Trophoblast cell (in vitro differentiated cells and primary cell): ENCODE results near the gene PRKAR2A.
"Not testable (repeated sequence)": the region's sequence is repeated elsewhere in the genome, so short reads cannot be mapped to it uniquely, and the experiment has no call there.

Experiments
- DNase-seq, 2 donors: peaks; one replicate each; pipeline ENCODE4 v3.0.0-alpha.2; 2016
- H2AFZ ChIP-seq: 2 replicates; pipeline ENCODE4 v1.6.1; 2013; ENCODE audit warnings: low read length, moderate library complexity, mild to moderate bottlenecking; ENCODE audit not compliant: insufficient read depth, poor library complexity
- H2AK5ac ChIP-seq: 2 replicates; pipeline ENCODE4 v1.6.1; 2013; ENCODE audit warnings: mild to moderate bottlenecking, low read length
- H2BK120ac ChIP-seq: 2 replicates; pipeline ENCODE4 v1.6.1; 2013; ENCODE audit warnings: low read length, mild to moderate bottlenecking, moderate library complexity; ENCODE audit not compliant: insufficient read depth, poor library complexity
- H2BK12ac ChIP-seq: 2 replicates; pipeline ENCODE4 v1.6.1; 2013; ENCODE audit warnings: mild to moderate bottlenecking, low read length, moderate library complexity
- H2BK5ac ChIP-seq: 2 replicates; pipeline ENCODE4 v1.6.1; 2013; ENCODE audit warnings: low read length, low read depth, moderate library complexity, mild to moderate bottlenecking; ENCODE audit not compliant: poor library complexity
- H3K14ac ChIP-seq: 2 replicates; pipeline ENCODE4 v1.6.1; 2013; ENCODE audit warnings: mild to moderate bottlenecking, low read length
- H3K18ac ChIP-seq: 2 replicates; pipeline ENCODE4 v1.6.1; 2013; ENCODE audit warnings: mild to moderate bottlenecking, low read length
- H3K23ac ChIP-seq: 2 replicates; pipeline ENCODE4 v1.6.1; 2013; ENCODE audit warnings: low read length
- H3K27ac ChIP-seq: 2 replicates; pipeline ENCODE4 v1.5.1; 2013; ENCODE audit warnings: low read depth, mild to moderate bottlenecking, inconsistent platforms, low read length, moderate library complexity
- H3K27me3 ChIP-seq: 2 replicates; pipeline ENCODE4 v1.6.1; 2013; ENCODE audit warnings: inconsistent platforms, mild to moderate bottlenecking, low read length, moderate library complexity; ENCODE audit not compliant: insufficient read depth
- H3K36me3 ChIP-seq, 2 experiments: 1 replicate in 1 of 2; 2 replicates in 1 of 2; pipeline ENCODE4 v1.6.1; 2013; ENCODE audit warnings: low read length in 2 of 2, mild to moderate bottlenecking in 2 of 2, moderate library complexity in 1 of 2; ENCODE audit not compliant: insufficient read depth in 2 of 2, control insufficient read depth in 1 of 2
- H3K4ac ChIP-seq: 2 replicates; pipeline ENCODE4 v1.6.1; 2013; ENCODE audit warnings: low read depth, mild to moderate bottlenecking, low read length, moderate library complexity
- H3K4me1 ChIP-seq, 2 experiments: 1 replicate in 1 of 2; 2 replicates in 1 of 2; pipeline ENCODE4 v1.6.1; 2013; ENCODE audit warnings: low read length in 2 of 2, mild to moderate bottlenecking in 2 of 2, moderate library complexity in 1 of 2; ENCODE audit not compliant: insufficient read depth in 2 of 2, control insufficient read depth in 1 of 2
- H3K4me2 ChIP-seq: 2 replicates; pipeline ENCODE4 v1.6.1; 2013; ENCODE audit warnings: inconsistent platforms, mild to moderate bottlenecking, low read length, moderate library complexity
- H3K4me3 ChIP-seq: 2 replicates; pipeline ENCODE4 v1.5.1; 2013; ENCODE audit warnings: mild to moderate bottlenecking, low read depth, low read length, inconsistent platforms
- H3K79me1 ChIP-seq: one replicate; pipeline ENCODE4 v1.6.1; 2013; ENCODE audit warnings: low read length
- H3K79me2 ChIP-seq: 2 replicates; pipeline ENCODE4 v1.6.1; 2013; ENCODE audit warnings: low read length, mild to moderate bottlenecking; ENCODE audit not compliant: control insufficient read depth, insufficient read depth, poor library complexity
- H3K9ac ChIP-seq: 2 replicates; pipeline ENCODE4 v1.6.1; 2013; ENCODE audit warnings: mild to moderate bottlenecking, low read length
- H3K9me3 ChIP-seq: 2 replicates; pipeline ENCODE4 v1.6.1; 2013; ENCODE audit warnings: low read depth, mild to moderate bottlenecking, control low read depth, inconsistent platforms, low read length; ENCODE audit not compliant: insufficient read depth
- H4K12ac ChIP-seq: 2 replicates; pipeline ENCODE4 v1.6.1; 2013; ENCODE audit warnings: low read depth, mild to moderate bottlenecking, low read length, moderate library complexity
- H4K8ac ChIP-seq: 2 replicates; pipeline ENCODE4 v1.6.1; 2013; ENCODE audit warnings: low read depth, mild to moderate bottlenecking, low read length, moderate library complexity
- H4K91ac ChIP-seq: one replicate; pipeline ENCODE4 v1.6.1; 2013; ENCODE audit warnings: low read depth, mild to moderate bottlenecking, low read length, moderate library complexity
- WGBS: extraction: QIAGEN DNeasy Blood & Tissue Kit; methylation state at CpG from one replicate; pipeline ENCODE4 v1.1.7; 2013; ENCODE audit warnings: missing lambda C conversion rate; ENCODE audit not compliant: insufficient read length, insufficient coverage; ENCODE audit errors: extremely low coverage; 5-methylcytosine and 5-hydroxymethylcytosine counted together

PRKAR2A gene

GRCh38 chr3:48735075-48735767 is 112.5 kb downstream of the PRKAR2A start:
- DNase-seq, H4K8ac ChIP-seq, H3K36me3 ChIP-seq, H3K18ac ChIP-seq, H2BK120ac ChIP-seq, H2BK5ac ChIP-seq, H3K23ac ChIP-seq, H3K27me3 ChIP-seq, H3K9me3 ChIP-seq, H3K27ac ChIP-seq, H2AFZ ChIP-seq, H3K14ac ChIP-seq, H3K4me2 ChIP-seq, H3K79me1 ChIP-seq, H3K4ac ChIP-seq, H3K4me1 ChIP-seq, H3K4me3 ChIP-seq, H3K9ac ChIP-seq, H4K12ac ChIP-seq, H4K91ac ChIP-seq, H2BK12ac ChIP-seq, H3K79me2 ChIP-seq, H2AK5ac ChIP-seq: not testable (repeated sequence)
- no CpG with 5 or more reads among the region's 8 CpGs for WGBS

DNA sequence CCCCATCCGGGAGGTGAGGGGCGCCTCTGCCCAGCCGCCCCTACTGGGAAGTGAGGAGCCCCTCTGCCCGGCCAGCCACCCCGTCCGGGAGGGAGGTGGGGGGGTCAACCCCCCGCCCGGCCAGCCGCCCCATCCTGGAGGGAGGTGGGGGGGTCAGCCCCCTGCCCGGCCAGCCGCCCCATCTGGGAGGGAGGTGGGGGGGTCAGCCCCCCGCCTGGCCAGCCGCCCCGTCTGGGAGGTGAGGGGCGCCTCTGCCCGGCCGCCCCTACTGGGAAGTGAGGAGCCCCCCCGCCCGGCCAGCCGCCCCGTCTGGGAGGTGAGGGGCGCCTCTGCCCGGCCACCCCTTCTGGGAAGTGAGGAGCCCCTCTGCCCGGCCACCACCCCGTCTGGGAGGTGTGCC is 113.1 kb downstream of the PRKAR2A start:
- not testable (repeated sequence) for H3K27me3 ChIP-seq, H3K27ac ChIP-seq, H3K4ac ChIP-seq, H3K9ac ChIP-seq, H3K23ac ChIP-seq, H2AK5ac ChIP-seq, H3K79me2 ChIP-seq, H4K12ac ChIP-seq, H3K79me1 ChIP-seq, H4K91ac ChIP-seq, DNase-seq, H2BK120ac ChIP-seq, H3K4me1 ChIP-seq, H3K36me3 ChIP-seq, H2BK12ac ChIP-seq, H3K14ac ChIP-seq, H4K8ac ChIP-seq, H3K18ac ChIP-seq, H3K4me2 ChIP-seq, H3K9me3 ChIP-seq, H3K4me3 ChIP-seq, H2AFZ ChIP-seq, H2BK5ac ChIP-seq
- no CpG with 5 or more reads among the region's 25 CpGs for WGBS

DNA sequence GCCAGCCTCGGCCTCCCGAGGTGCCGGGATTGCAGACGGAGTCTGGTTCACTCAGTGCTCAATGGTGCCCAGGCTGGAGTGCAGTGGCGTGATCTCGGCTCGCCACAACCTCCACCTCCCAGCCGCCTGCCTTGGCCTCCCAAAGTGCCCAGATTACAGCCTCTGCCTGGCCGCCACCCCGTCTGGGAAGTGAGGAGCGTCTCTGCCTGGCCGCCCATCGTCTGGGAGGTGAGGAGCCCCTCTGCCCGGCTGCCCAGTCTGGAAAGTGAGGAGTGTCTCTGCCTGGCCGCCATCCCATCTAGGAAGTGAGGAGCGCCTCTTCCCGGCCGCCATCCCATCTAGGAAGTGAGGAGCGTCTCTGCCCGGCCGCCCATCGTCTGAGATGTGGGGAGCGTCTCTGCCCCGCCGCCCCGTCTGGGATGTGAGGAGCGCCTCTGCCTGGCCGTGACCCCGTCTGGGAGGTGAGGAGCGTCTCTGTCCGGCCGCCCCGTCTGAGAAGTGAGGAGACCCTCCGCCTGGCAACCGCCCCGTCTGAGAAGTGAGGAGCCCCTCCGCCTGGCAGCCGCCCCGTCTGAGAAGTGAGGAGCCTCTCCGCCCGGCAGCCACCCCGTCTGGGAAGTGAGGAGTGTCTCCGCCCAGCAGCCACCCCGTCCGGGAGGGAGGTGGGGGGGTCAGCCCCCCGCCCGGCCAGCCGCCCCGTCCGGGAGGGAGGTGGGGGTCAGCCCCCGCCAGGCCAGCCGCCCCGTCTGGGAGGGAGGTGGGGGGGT is 113.7 kb downstream of the PRKAR2A start:
- DNase-seq, H3K9me3 ChIP-seq, H3K4me2 ChIP-seq, H3K79me2 ChIP-seq, H3K27me3 ChIP-seq, H2BK120ac ChIP-seq, H3K79me1 ChIP-seq, H3K4me1 ChIP-seq, H4K12ac ChIP-seq, H3K23ac ChIP-seq, H3K4me3 ChIP-seq, H4K8ac ChIP-seq, H3K9ac ChIP-seq, H2AK5ac ChIP-seq, H3K18ac ChIP-seq, H4K91ac ChIP-seq, H3K27ac ChIP-seq, H3K4ac ChIP-seq, H3K14ac ChIP-seq, H2BK12ac ChIP-seq, H2BK5ac ChIP-seq, H2AFZ ChIP-seq, H3K36me3 ChIP-seq: not testable (repeated sequence)
- no CpG with 5 or more reads among the region's 53 CpGs for WGBS

- Histone ChIP-seq H2BK120ac (no peak overlapping the region), H3K27me3 (no peaks in the 10 kb centered on the region), H3K79me1 (no peaks in the 10 kb centered on the region), H2AFZ (no peak overlapping the region), H3K79me2 (no peaks in the 10 kb centered on the region), H4K8ac (no peak overlapping the region), H2AK5ac (no peak overlapping the region), H4K91ac (no peak overlapping the region), H3K4ac (no peak overlapping the region), H3K4me2 (no peak overlapping the region), H3K27ac (no peak overlapping the region), H4K12ac (no peak overlapping the region), H2BK5ac (no peak overlapping the region), H3K9ac (no peak overlapping the region), H3K18ac (no peak overlapping the region), H2BK12ac (no peak overlapping the region), H3K14ac (no peak overlapping the region), H3K23ac (no peak overlapping the region), H3K36me3 (no peaks in the 10 kb centered on the region), H3K9me3 (no peaks in the 10 kb centered on the region), H3K4me3 (no peak overlapping the region), H3K4me1 (no peaks in the 10 kb centered on the region)
- no peak for DNase-seq
- WGBS, result no CpG with 5 or more reads among the region's 8 CpGs
Measured at GRCh38 chr3:48727511-48727910, 120.2 kb downstream of the PRKAR2A start.
